WTC11 (cell line): ENCODE measurements around the gene PRKAR1B. TPM values are rescaled to one million over a fixed set of nuclear protein-coding genes. Genes with fewer than 3 reads are reported as not detected.

Experiments
- ATAC-seq: fragments of 200-7000 bp; cut with Tn5 transposase; 2 replicates; pipeline ENCODE4 v1.10.0; 2021; ENCODE audit warnings: mild to moderate bottlenecking, moderate library complexity
- CTCF ChIA-PET: fragments of 300-600 bp; sonication (Branson Sonifier 250); formaldehyde crosslinking; loops from one replicate; lab custom pipeline; 2021; ENCODE audit warnings: antibody characterized with exemption; lab: Charles Lee
- POLR2A ChIA-PET: fragments of 350-600 bp; sonication (Branson Sonifier 250); formaldehyde crosslinking; loops from one replicate; lab custom pipeline; 2021; ENCODE audit warnings: antibody characterized with exemption; lab: Charles Lee
- DNase-seq: peaks from one replicate; pipeline ENCODE4 v3.0.0; 2021; ENCODE audit warnings: low spot score
- H3K27ac Mint-ChIP-seq: 2 replicates; pipeline ENCODE4 v1.8.0; 2021; ENCODE audit warnings: mixed read lengths
- H3K27me3 Mint-ChIP-seq: 2 replicates; pipeline ENCODE4 v1.8.0; 2021; ENCODE audit warnings: low read depth, mild to moderate bottlenecking, moderate library complexity, mixed read lengths
- H3K36me3 Mint-ChIP-seq: 2 replicates; pipeline ENCODE4 v1.8.0; 2021; ENCODE audit warnings: mixed read lengths
- H3K4me1 Mint-ChIP-seq: 2 replicates; pipeline ENCODE4 v1.8.0; 2022; ENCODE audit warnings: mixed read lengths
- H3K4me3 Mint-ChIP-seq: 2 replicates; pipeline ENCODE4 v1.8.0; 2021; ENCODE audit warnings: mild to moderate bottlenecking, moderate library complexity, mixed read lengths
- H3K9me3 Mint-ChIP-seq: 2 replicates; pipeline ENCODE4 v1.8.0; 2021; ENCODE audit warnings: mixed read lengths
- CBFB ChIP-seq: sonication (generic); formaldehyde crosslinking; IDR thresholded peaks from 2 replicates; pipeline ENCODE4 v1.8.1; 2022; ENCODE audit warnings: mild to moderate bottlenecking, low read depth, missing genetic modification reagents
- CREB1 ChIP-seq: sonication (generic); formaldehyde crosslinking; IDR thresholded peaks from 2 replicates; pipeline ENCODE4 v1.8.0; 2023; ENCODE audit warnings: mild to moderate bottlenecking, missing genetic modification reagents
- CREM ChIP-seq: sonication (generic); formaldehyde crosslinking; IDR thresholded peaks from 2 replicates; pipeline ENCODE4 v1.8.1; 2022; ENCODE audit warnings: mild to moderate bottlenecking, missing genetic modification reagents, moderate library complexity
- CTCF ChIP-seq: fragments of 200-600 bp; IDR thresholded peaks from 2 replicates; pipeline ENCODE4 v1.8.0; 2022; ENCODE audit warnings: antibody characterized with exemption
- E2F1 ChIP-seq: sonication (generic); formaldehyde crosslinking; IDR thresholded peaks from 2 replicates; pipeline ENCODE4 v1.8.0; 2022; ENCODE audit warnings: mild to moderate bottlenecking, missing genetic modification reagents
- EMX1 ChIP-seq: fragments of 250-450 bp; sonication (Bioruptor Pico); IDR thresholded peaks from 2 replicates; pipeline ENCODE4 v1.8.0; 2021; ENCODE audit warnings: mild to moderate bottlenecking
- FOXJ3 ChIP-seq: sonication (generic); formaldehyde crosslinking; IDR thresholded peaks from 2 replicates; pipeline ENCODE4 v1.9.0; 2021; ENCODE audit warnings: missing genetic modification reagents, mild to moderate bottlenecking, borderline replicate concordance
- HMGXB4 ChIP-seq: sonication (generic); formaldehyde crosslinking; IDR thresholded peaks from 2 replicates; pipeline ENCODE4 v1.8.1; 2023; ENCODE audit warnings: mild to moderate bottlenecking, moderate library complexity, missing genetic modification reagents
- IRF2 ChIP-seq: sonication (generic); formaldehyde crosslinking; IDR thresholded peaks from 2 replicates; pipeline ENCODE4 v1.8.0; 2022; ENCODE audit warnings: low read depth, missing genetic modification reagents, borderline replicate concordance
- MLX ChIP-seq: sonication (generic); formaldehyde crosslinking; IDR thresholded peaks from 2 replicates; pipeline ENCODE4 v1.8.1; 2023; ENCODE audit warnings: mild to moderate bottlenecking, missing genetic modification reagents, moderate library complexity
- MXD4 ChIP-seq: fragments of 250-450 bp; sonication (Bioruptor Pico); IDR thresholded peaks from 2 replicates; pipeline ENCODE4 v1.8.0; 2021; ENCODE audit warnings: mild to moderate bottlenecking, moderate library complexity, borderline replicate concordance
- NFYB ChIP-seq: sonication (generic); formaldehyde crosslinking; conservative IDR thresholded peaks from 2 replicates; pipeline ENCODE4 v1.8.0; 2022; ENCODE audit warnings: low read depth, missing genetic modification reagents
- OVOL2 ChIP-seq: fragments of 250-450 bp; sonication (Bioruptor Pico); IDR thresholded peaks from 2 replicates; pipeline ENCODE4 v1.9.0; 2021; ENCODE audit warnings: mild to moderate bottlenecking, borderline replicate concordance
- SMAD4 ChIP-seq: sonication (generic); formaldehyde crosslinking; IDR thresholded peaks from 2 replicates; pipeline ENCODE4 v1.8.0; 2022; ENCODE audit warnings: mild to moderate bottlenecking, missing genetic modification reagents
- SP1 ChIP-seq: sonication (generic); formaldehyde crosslinking; conservative IDR thresholded peaks from 2 replicates; pipeline ENCODE4 v1.8.1; 2022; ENCODE audit warnings: missing genetic modification reagents
- TEAD4 ChIP-seq: sonication (generic); formaldehyde crosslinking; IDR thresholded peaks from 2 replicates; pipeline ENCODE4 v1.8.0; 2022; ENCODE audit warnings: mild to moderate bottlenecking, missing genetic modification reagents
- ZNF138 ChIP-seq: sonication (generic); formaldehyde crosslinking; conservative IDR thresholded peaks from 2 replicates; pipeline ENCODE4 v1.8.1; 2022; ENCODE audit warnings: mild to moderate bottlenecking, moderate library complexity, missing genetic modification reagents
- ZNF512 ChIP-seq: sonication (generic); formaldehyde crosslinking; IDR thresholded peaks from 2 replicates; pipeline ENCODE4 v1.8.1; 2022; ENCODE audit warnings: missing genetic modification reagents, borderline replicate concordance
- ZNF532 ChIP-seq: fragments of 250-450 bp; sonication (Bioruptor Pico); IDR thresholded peaks from 2 replicates; pipeline ENCODE4 v1.9.0; 2021; ENCODE audit warnings: mild to moderate bottlenecking, borderline replicate concordance
- ZNF671 ChIP-seq: fragments of 250-450 bp; sonication (Bioruptor Pico); IDR thresholded peaks from 2 replicates; pipeline ENCODE4 v1.8.0; 2021; ENCODE audit warnings: mild to moderate bottlenecking
- total RNA-seq: library from RNA; stranded (reverse); gene quantifications from 3 replicates; pipeline ENCODE4 v1.2.3, GENCODE V29; 2021

PRKAR1B gene
- total RNA-seq, 1 experiment from 2014 or later, result 43.6 TPM

- TF ChIP-seq OVOL2 (CRISPR knock-in tag) (no peak), SP1 (CRISPR knock-in tag) (no peak), TEAD4 (CRISPR knock-in tag) (no peak), ZNF671 (CRISPR knock-in tag) (no peak), MLX (CRISPR knock-in tag) (no peak), ZNF138 (no peak), IRF2 (no peak)
- Mint-ChIP-seq H3K36me3 (peaks cover 16% of the 10 kb centered on the region), H3K27me3 (no peaks in the 10 kb centered on the region), H3K9me3 (peaks cover 7% of the 10 kb centered on the region), H3K27ac (no peak overlapping the region), H3K4me3 (no peak overlapping the region), H3K4me1 (peaks cover 18% of the 10 kb centered on the region)
- ChIA-PET POLR2A (no interaction called here), CTCF (interaction anchor here (0.7 to 1.2 kb wide), 2 partner anchors 161 to 215 kb away, joined by 3 read pairs; no protein-coding TSS in a partner anchor)
- ATAC-seq (no peak), DNase-seq (no peak)
Measured at GRCh38 chr7:571096-571717, 155.9 kb downstream of the PRKAR1B start.

- peaks cover 4% of the 10 kb centered on the region for H3K9me3 Mint-ChIP-seq
- CTCF ChIA-PET, result interaction anchor here (0.6 kb wide), 1 partner anchor 854 kb away, joined by 3 read pairs; no protein-coding TSS in a partner anchor
- DNase-seq (no peak), ATAC-seq (no peak)
- POLR2A ChIA-PET, result no interaction called here
- H3K27ac Mint-ChIP-seq, result no peak overlapping the region
- no peak for TF ChIP-seq HMGXB4
- TF ChIP-seq CREB1, result no peak
- TF ChIP-seq ZNF532 (CRISPR knock-in tag), result no peak
- no peak for TF ChIP-seq NFYB (CRISPR knock-in tag)
- no peak for TF ChIP-seq EMX1 (CRISPR knock-in tag)
- no peak for TF ChIP-seq MXD4 (CRISPR knock-in tag)
- TF ChIP-seq CREM, result no peak
- TF ChIP-seq CBFB (CRISPR knock-in tag), result no peak
- peaks cover 18% of the 10 kb centered on the region for H3K4me1 Mint-ChIP-seq
- H3K27me3 Mint-ChIP-seq, result no peaks in the 10 kb centered on the region
- H3K4me3 Mint-ChIP-seq, result no peak overlapping the region
- peaks cover 11% of the 10 kb centered on the region for H3K36me3 Mint-ChIP-seq
Measured at GRCh38 chr7:570801-571070, 156.3 kb downstream of the PRKAR1B start.

- ChIA-PET CTCF (interaction anchor here (0.6 kb wide), 2 partner anchors 254 to 854 kb away, joined by 3 to 6 read pairs; no protein-coding TSS in a partner anchor), POLR2A (no interaction called here)
- no peak overlapping the region for H3K4me3 Mint-ChIP-seq
- ATAC-seq (no peak), DNase-seq (no peak)
- peaks cover 3% of the 10 kb centered on the region; the same call in 1 of the 2 replicates for H3K9me3 Mint-ChIP-seq
- no peak overlapping the region for H3K27ac Mint-ChIP-seq
- no peaks in the 10 kb centered on the region for H3K27me3 Mint-ChIP-seq
- H3K36me3 Mint-ChIP-seq, result peaks cover 7% of the 10 kb centered on the region
- peaks cover 18% of the 10 kb centered on the region for H3K4me1 Mint-ChIP-seq
- TF ChIP-seq CTCF (no peak), FOXJ3 (no peak), E2F1 (CRISPR knock-in tag) (no peak), SMAD4 (CRISPR knock-in tag) (no peak), ZNF512 (CRISPR knock-in tag) (no peak)
Measured at GRCh38 chr7:569996-570800, 156.9 kb downstream of the PRKAR1B start.
